Measurements from ENCODE around the gene TMOD2. TPM values are rescaled to one million over a fixed set of nuclear protein-coding genes. Genes with fewer than 3 reads are reported as not detected.

Gene TMOD2
- total RNA-seq, 2 donors from 2014 or later = 2.4 to 8.9 TPM

DNA sequence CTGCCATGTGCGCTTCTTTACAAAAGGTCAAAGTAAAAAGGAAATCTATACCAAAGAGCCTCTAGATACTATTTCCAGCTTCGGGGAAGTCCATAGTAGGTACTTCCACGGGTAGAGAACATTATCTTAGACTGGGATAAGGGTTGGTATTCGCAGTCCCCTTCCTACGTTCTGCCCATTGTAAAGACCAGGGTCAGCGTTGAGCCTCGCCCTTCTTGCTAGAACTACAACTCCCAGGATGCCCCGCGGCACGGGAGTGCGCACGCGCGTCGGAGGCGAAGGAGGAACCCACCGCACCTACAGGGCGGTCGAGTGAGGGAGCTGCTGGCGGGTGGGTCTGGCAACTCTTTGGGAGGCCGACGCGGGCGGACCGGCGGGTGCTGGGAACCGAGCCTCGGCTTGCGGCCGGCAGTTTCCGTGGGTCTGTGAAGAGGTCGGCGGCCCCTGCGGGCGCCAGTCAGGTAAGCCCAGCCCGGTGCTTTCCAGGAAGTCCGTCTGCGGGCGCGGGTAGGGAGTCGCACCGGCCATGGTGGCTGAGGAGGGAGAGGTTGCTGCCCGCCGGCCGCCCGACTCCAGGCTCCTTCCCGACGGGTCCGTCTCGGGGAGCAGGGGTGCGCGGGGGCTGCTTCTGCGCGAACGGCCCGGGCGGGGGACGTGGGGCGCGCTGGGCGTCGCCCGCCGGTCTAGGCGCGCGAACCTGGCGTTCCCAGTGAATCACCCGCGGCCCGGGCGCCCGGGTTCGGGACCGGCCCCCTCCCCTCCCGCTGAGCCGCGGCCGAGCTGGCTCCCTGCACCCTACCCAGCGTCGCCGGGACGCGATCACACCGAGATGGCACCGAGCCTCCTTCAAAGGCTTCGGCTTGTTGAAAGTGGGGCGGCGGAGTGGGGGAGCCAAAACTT, 78.2 kb downstream of the TMOD2 start, which contains the start of gene TMOD3:
Gene TMOD3, plus strand, starts transcription at position 278 of the 900 bp plus-strand sequence. CDS start 33,232 bp downstream, outside the sequence.
- intact Hi-C loops (cut with DNase I) = no loop called here
- Histone ChIP-seq H3K4me1 (replicated peaks) (no peaks in the 10 kb centered on the region), H3K9me3 (no peaks in the 10 kb centered on the region), H3K4me3 (peak within 1 kb of the TSS; percentile 71 to 88), H3K27ac (peak within 1 kb of the TSS; percentile 84 to 89), H3K27me3 (replicated peaks; ENCODE audit: insufficient read depth) (no peaks in the 10 kb centered on the region), H3K36me3 (no peaks in the 10 kb centered on the region)
- peak; percentile 99 for TF ChIP-seq POLR2AphosphoS5 (IDR thresholded peaks at IDR 0.05)
- TF ChIP-seq POLR2A (IDR thresholded peaks at IDR 0.05) = peak; percentile 95
- peak in 2 of 4 experiments; percentile 29 for TF ChIP-seq CTCF (IDR thresholded peaks at IDR 0.05)
- DNase-seq (ENCODE audit: low spot score) = peak; percentile 90
- 4% methylated on average over 27 of the region's 89 CpGs for WGBS

GRCh38 chr15:51830276-51830806, 78.9 kb downstream of the TMOD2 start:
- peak overlapping the region; percentile 71 to 88 for H3K4me3 ChIP-seq
- no peak for DNase-seq (ENCODE audit: low spot score)
- H3K9me3 ChIP-seq = no peaks in the 10 kb centered on the region
- no peaks in the 10 kb centered on the region for H3K4me1 ChIP-seq (replicated peaks)
- H3K36me3 ChIP-seq = no peaks in the 10 kb centered on the region
- no peaks in the 10 kb centered on the region for H3K27me3 ChIP-seq (replicated peaks; ENCODE audit: insufficient read depth)
- H3K27ac ChIP-seq = peak overlapping the region; percentile 84 to 89
- 1% methylated on average over 8 of the region's 8 CpGs for WGBS
- TF ChIP-seq POLR2A (IDR thresholded peaks at IDR 0.05) (no peak), CTCF (IDR thresholded peaks at IDR 0.05) (no peak), POLR2AphosphoS5 (IDR thresholded peaks at IDR 0.05) (no peak)
- intact Hi-C loops (cut with DNase I) = no loop called here

DNA sequence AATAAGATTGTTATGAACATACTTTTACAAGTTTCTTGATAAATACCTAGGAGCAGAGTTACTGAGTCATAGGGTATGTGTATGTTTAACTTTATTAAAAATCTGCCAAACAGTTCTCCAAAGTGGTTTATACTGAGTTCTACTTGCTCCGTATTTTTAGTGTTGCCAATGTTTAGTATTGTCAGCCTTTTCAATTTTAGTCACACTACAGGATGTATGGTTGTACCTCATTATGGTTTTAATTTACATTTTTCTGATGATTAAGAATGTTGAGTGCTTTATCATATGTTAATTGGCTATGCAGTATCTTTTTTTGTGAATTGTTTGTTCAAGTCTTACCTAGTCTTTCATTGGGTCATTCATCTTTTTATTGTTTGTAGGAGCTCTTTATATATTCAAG, 82.4 kb downstream of the TMOD2 start:
- no peak for DNase-seq (ENCODE audit: low spot score)
- Histone ChIP-seq H3K4me1 (replicated peaks) (no peaks in the 10 kb centered on the region), H3K36me3 (no peaks in the 10 kb centered on the region), H3K9me3 (no peaks in the 10 kb centered on the region), H3K27ac (no peak overlapping the region), H3K4me3 (no peak overlapping the region), H3K27me3 (replicated peaks; ENCODE audit: insufficient read depth) (no peaks in the 10 kb centered on the region)
- WGBS = 77% methylated on average over 1 of the region's 1 CpG
- intact Hi-C loops (cut with DNase I) = no loop called here
- no peak for TF ChIP-seq POLR2A (IDR thresholded peaks at IDR 0.05)
- no peak for TF ChIP-seq POLR2AphosphoS5 (IDR thresholded peaks at IDR 0.05)
- TF ChIP-seq CTCF (IDR thresholded peaks at IDR 0.05) = no peak

GRCh38 chr15:51837792-51838251, 86.4 kb downstream of the TMOD2 start:
- Histone ChIP-seq H3K4me1 (replicated peaks) (no peaks in the 10 kb centered on the region), H3K4me3 (no peak overlapping the region), H3K27me3 (replicated peaks; ENCODE audit: insufficient read depth) (no peaks in the 10 kb centered on the region), H3K27ac (no peak overlapping the region), H3K36me3 (no peaks in the 10 kb centered on the region), H3K9me3 (no peaks in the 10 kb centered on the region)
- DNase-seq (ENCODE audit: low spot score) = no peak
- intact Hi-C loops (cut with DNase I) = no loop called here
- 50% methylated on average over 4 of the region's 4 CpGs for WGBS
- TF ChIP-seq POLR2AphosphoS5 (IDR thresholded peaks at IDR 0.05) (no peak), CTCF (IDR thresholded peaks at IDR 0.05) (no peak), POLR2A (IDR thresholded peaks at IDR 0.05) (no peak)
